GOT3 (cell line): Measurements from ENCODE around the gene SDR42E1.

Experiments
- DNase-seq: peaks from one replicate; lab custom pipeline; 2025; ENCODE audit warnings: mixed read lengths; lab: John Stamatoyannopoulos, UW

Gene SDR42E1, protein sequence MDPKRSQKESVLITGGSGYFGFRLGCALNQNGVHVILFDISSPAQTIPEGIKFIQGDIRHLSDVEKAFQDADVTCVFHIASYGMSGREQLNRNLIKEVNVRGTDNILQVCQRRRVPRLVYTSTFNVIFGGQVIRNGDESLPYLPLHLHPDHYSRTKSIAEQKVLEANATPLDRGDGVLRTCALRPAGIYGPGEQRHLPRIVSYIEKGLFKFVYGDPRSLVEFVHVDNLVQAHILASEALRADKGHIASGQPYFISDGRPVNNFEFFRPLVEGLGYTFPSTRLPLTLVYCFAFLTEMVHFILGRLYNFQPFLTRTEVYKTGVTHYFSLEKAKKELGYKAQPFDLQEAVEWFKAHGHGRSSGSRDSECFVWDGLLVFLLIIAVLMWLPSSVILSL

DNA sequence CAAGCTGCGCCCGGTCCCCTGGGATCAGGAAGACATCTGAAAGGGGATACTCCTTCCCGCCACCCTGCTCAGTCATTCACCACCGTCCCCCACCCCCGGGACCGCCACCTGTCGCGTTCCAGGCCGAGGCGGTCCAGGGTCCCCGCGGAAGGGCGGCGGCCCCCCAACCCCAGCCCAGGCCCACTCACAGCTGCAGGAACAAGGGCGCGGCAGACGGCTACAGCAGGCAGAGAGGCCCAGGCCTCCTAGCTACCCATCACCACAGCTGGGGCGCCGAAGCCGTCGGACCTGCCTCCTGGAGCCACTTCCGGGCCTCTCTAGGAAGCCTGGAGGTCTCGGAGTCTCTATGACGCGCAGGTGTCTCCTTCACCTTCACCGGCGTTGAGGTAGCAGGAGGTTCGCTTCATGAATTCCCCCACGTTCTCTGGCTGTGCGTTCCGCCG lies at the start of gene SDR42E1:
SDR42E1 (minus strand) TSS at position 272 of the 443 bp plus-strand sequence. CDS start 10,612 bp downstream, outside the sequence.
- DNase-seq: no peak

DNA sequence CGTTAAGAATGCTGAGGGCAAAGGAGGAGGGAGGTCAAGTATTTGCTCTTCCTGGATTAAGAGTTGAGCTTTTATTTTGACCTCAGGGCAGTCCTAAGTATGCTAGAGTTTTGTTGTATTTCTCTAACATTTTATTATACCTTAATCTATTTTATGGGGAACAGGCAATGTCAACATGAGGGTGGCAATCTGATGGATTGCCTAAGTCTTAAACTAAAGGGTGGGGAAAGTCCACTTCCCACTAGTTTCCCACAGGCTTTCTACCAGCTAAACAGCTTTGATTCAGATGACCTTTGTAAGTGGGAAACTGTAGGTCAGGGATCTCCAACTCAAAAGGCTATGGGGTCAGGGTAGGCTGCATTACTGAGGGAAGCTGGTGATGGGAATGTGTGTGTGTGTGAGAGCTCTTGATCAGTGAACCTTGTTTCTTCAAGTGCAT lies 48.7 kb upstream of the SDR42E1 start:
- no peak for DNase-seq

GRCh38 chr16:82059161-82059982 lies 48.1 kb upstream of the SDR42E1 start:
- DNase-seq: no peak

DNA sequence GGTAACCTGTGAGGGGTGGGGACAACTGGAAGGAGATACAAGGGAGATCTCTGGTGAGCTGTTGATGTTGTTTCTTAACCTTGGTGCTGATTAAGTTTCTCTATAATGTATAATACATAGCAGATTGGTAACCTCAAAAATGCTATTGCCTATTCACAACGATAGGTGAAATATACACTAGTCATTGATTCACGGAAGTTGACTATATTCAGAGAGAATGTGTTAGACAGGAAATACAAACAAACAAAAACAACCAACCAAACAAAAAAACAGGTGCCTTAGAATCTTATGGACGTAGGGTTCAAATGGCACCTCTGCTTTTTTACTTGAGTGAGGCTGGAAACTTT lies 45.3 kb upstream of the SDR42E1 start:
- DNase-seq: no peak

- no peak for DNase-seq
These were observed 44.7 kb upstream of the SDR42E1 start for GRCh38 chr16:82055728-82056549.

- DNase-seq: no peak
These were observed 43.8 kb upstream of the SDR42E1 start for GRCh38 chr16:82055117-82055516.

GRCh38 chr16:82051656-82052055 lies 40.4 kb upstream of the SDR42E1 start:
- DNase-seq: no peak

DNA sequence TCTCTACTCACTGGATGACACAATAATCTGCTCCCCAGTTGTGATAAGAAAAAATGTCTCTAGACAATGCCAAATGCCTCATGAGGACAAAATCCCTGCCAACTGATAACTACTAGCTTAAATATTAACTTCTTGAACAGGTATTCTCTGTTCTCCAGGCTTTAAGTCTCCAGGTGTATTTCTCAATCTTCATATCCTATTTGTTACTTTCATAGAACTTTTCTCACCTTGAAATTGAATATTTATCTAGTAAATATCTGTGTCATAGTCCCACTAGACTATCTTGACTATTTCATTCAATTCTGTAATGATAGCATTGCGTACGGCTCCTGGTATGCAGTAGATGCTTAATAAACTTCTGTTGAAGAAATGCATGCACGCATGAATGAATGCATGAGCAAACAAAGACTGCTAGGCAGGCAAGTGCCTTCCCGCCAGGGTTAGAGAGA lies 39.7 kb upstream of the SDR42E1 start:
- no peak for DNase-seq

DNA sequence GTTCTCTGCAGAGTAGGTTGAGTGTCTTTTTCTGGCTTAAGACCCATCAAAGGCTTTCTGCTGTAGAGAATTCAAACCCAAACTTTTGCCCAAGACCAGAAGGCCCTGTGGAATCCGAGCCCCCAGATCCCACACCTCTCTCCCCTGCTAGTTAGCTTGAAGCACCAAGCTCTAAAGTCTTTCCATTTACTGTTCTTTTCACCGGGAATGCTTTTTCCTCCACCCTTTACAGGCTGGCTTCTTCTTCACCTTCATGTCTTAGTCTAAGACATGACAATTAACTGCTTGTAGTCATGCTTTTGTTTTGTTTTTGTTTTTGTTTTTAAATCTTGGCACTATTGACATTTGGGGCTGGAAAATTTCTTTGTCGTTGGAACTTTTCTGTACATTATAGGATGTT lies 39.2 kb upstream of the SDR42E1 start:
- DNase-seq: no peak

GRCh38 chr16:82049484-82049883 lies 38.2 kb upstream of the SDR42E1 start:
- no peak for DNase-seq

GRCh38 chr16:82047787-82048186 lies 36.5 kb upstream of the SDR42E1 start:
- DNase-seq: no peak

DNA sequence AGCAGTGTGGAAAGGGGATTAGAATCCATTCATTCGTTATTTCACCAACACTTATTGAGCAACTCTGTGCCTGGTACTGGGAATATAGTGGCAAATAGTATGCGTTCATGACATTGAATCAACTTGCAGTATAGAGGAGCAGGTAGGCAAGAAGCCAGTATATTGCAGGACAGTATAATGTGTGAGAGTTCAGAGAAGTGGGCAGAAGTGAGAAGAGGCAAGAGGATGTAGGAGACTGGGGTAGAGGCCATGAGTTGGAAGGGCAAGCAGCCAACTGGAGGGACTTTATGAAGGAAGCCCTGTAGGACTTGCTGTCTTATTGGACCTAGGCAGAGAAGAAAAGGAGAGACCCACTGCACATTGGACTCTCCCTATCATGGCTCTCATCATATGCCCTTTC lies 36.1 kb upstream of the SDR42E1 start:
- DNase-seq: no peak

DNA sequence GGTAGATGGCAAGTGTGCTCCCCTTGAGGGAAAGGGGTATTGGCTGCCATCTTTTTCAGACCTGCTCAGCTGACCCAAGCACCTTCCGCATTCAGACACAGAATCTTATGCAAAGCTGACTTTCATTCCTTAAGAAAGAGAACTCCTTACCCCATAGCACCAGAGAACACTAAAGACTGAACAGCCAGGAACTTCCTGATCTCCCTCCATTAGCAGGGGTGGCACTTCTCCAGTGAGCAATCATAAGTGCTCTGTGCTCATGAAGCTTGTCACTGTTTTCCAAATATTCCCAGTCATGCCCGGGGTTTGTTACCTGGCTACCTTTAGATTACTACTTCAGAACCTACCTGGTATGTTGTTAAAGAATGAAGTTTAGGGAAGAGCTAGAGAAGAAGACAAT lies 35.7 kb upstream of the SDR42E1 start:
- DNase-seq: no peak

DNA sequence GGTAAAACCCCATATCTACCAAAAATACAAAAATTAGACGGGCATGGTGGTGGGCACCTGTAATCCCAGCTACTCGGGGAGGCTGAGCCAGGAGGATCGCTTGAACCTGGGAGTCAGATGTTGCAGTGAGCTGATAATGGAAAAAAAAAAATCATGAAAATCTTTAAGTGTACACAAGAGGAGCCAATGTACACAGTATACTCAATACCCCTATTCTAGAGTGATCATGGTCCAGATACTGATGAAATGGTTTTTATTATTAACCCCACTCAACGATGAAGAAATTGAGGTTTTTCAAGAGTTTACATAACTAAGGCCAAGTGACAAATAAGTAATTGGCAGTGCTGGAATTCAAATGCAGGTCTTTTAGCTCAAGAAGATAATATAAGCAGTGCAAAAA lies 35.3 kb upstream of the SDR42E1 start:
- DNase-seq: no peak

DNA sequence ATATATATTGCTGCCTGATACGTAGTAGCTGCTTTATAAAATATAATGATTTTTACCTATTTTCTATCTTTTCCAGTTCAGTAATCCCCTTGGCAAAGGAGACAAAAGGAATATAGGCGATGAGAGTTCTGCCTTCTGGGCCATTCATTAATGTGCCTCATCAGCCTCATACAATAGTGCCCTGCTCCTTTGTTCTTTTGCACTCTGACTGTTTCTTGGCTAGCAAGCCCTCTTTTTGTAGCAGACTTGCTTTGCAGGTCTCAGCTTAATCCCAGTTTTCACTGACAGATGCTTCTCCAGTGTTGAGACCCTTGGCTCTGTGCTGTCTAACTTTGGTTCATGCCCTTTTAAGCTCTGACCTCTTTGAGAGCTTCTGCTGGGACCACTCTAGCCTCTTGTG lies 34.2 kb upstream of the SDR42E1 start:
- DNase-seq: no peak

GRCh38 chr16:82044585-82044911 lies 33.3 kb upstream of the SDR42E1 start:
- no peak for DNase-seq

DNA sequence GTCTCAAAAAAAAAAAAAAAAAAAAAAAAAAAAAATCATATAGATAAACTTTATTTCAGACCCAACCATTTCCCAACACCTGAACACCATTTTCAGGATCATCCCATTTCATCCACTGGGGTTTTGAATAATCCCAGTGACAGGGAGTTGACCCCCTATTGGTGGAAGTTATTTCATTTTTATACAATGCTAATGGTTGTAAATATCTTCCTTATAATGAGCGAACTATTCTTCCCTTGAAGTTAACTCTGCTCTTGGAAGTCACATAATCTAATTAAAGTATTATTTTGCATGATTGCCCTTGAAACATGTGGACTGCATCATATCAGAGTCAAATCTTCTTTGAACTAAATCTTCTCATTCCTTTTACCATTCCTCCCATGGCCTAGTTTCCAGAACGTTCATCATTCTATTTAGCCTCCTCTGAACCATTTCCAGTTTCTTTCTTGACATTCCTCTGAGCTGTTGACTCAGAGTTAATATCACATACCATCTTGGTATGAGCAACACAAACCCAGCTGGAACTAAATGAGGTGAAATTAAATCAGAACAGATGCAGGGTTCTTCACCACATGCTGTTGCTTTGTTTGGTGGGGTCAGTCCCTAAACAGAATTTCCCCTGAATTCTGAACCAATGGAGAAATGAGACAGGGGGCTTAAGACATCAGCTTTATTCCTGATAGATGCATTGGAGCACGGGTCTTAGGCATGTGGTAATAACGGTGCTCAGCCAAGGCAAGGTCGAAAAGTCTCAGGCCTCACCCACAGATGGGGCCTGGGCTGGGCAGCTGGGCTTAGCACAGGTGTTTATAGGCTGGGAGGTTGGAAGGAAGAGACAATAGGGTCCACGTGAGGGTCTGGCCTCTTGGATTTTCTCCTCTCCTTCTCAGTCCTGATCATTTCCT lies 32.7 kb upstream of the SDR42E1 start:
- DNase-seq: no peak

DNA sequence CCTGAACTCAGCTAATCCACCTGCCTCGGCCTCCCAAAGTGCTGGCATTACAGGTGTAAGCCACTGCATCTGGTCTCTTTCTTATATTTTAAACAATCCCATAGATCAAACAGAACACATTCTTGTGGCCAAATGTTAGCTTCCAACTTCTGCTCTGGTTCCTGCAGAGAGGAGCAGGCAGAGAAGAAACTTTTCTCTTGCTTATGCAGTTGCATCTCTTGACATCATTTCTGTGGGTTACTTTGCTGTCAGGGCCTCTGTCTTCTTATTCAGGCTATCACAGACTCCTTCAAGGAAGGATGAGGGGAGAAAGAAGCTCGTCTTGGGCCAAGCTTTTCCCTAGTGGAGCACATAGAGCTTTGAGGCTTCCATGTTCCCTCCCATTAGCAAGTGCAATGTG lies 31.6 kb upstream of the SDR42E1 start:
- DNase-seq: no peak

DNA sequence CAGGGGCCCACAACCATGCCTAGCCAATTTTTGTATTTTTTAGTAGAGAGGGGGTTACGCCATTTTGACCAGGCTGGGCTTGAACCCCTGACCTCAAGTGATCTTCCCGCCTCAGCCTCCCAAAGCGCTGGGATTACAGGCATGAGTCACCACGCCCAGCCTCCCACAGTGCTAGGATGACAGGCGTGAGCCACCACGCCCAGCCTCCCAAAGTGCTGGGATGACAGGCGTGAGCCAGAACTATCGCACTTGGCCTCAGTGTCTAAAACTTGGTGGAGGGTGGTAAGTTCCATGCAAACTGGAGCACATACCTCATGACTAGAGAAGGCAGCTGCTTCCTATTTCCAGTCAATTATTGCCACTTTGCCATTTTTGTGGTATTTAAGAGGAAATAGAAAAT lies 30.9 kb upstream of the SDR42E1 start:
- DNase-seq: no peak

GRCh38 chr16:82041542-82041941 lies 30.3 kb upstream of the SDR42E1 start:
- no peak for DNase-seq

DNA sequence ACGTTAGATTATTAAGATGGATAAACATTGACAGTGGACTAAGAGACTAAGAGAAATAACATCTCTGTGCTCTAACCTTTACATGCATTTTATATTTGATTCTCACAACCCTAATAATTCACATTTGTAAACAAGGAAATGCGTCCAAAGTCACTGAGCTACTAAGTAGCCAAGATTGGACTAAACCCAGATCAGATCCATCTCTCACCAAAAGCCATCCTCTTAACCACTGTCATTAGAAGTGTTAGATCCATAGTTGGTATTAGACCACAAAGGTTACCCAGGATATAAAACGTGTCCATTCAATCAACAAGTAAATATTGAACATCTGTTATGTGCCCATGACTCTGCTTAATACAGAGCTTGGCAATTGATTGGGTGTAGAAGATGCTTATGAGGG lies 29.0 kb upstream of the SDR42E1 start:
- DNase-seq: no peak
